Astrocyte (in vitro differentiated cells and primary cell): ENCODE results near the gene CCDC89. TPM values are rescaled to one million over a fixed set of nuclear protein-coding genes. Genes with fewer than 3 reads are reported as not detected.

ENCODE experiments used
- DNase-seq: peaks from one replicate; pipeline ENCODE4 v3.0.0-alpha.2; 2010; ENCODE audit warnings: low read depth
- FAIRE-seq: peaks from 2 replicates; lab custom pipeline; 2011; peaks lifted over from hg19 to GRCh38; lab: Jason Lieb, UNC
- H2AFZ ChIP-seq: 2 replicates; pipeline ENCODE4 v1.6.0; 2012; ENCODE audit warnings: low read depth, low read length, inconsistent platforms
- H3K27ac ChIP-seq: 2 replicates; pipeline ENCODE4 v1.5.1; 2011; ENCODE audit warnings: low read depth, low read length, inconsistent platforms
- H3K27me3 ChIP-seq: 2 replicates; pipeline ENCODE4 v1.6.0; 2011; ENCODE audit warnings: low read length, inconsistent platforms; ENCODE audit not compliant: insufficient read depth
- H3K36me3 ChIP-seq: 2 replicates; pipeline ENCODE4 v1.5.1; 2011; ENCODE audit warnings: low read length, inconsistent platforms; ENCODE audit not compliant: insufficient read depth
- H3K4me1 ChIP-seq: 2 replicates; pipeline ENCODE4 v1.5.1; 2011; ENCODE audit warnings: low read length, inconsistent platforms; ENCODE audit not compliant: insufficient read depth
- H3K4me2 ChIP-seq: 2 replicates; pipeline ENCODE4 v1.6.0; 2012; ENCODE audit warnings: low read length, inconsistent platforms
- H3K4me3 ChIP-seq: 2 replicates; pipeline ENCODE4 v1.5.1; 2011; ENCODE audit warnings: low read depth, mild to moderate bottlenecking, low read length, inconsistent platforms; ENCODE audit not compliant: insufficient read depth
- H3K79me2 ChIP-seq: 2 replicates; pipeline ENCODE4 v1.6.0; 2012; ENCODE audit warnings: mild to moderate bottlenecking, low read length, inconsistent platforms; ENCODE audit not compliant: insufficient read depth
- H3K9ac ChIP-seq: 2 replicates; pipeline ENCODE4 v1.6.0; 2012; ENCODE audit warnings: mild to moderate bottlenecking, low read length, inconsistent platforms
- H3K9me3 ChIP-seq: 2 replicates; pipeline ENCODE4 v1.5.1; 2012; ENCODE audit warnings: low read depth, mild to moderate bottlenecking, low read length, inconsistent platforms; ENCODE audit not compliant: insufficient read depth
- H4K20me1 ChIP-seq: 2 replicates; pipeline ENCODE4 v1.6.0; 2012; ENCODE audit warnings: low read length, inconsistent platforms; ENCODE audit not compliant: insufficient read depth
- H3K27ac Mint-ChIP-seq: one replicate; pipeline ENCODE4 v1.8.0; 2021; ENCODE audit warnings: mild to moderate bottlenecking, mixed read lengths; ENCODE audit not compliant: unreplicated experiment
- H3K27me3 Mint-ChIP-seq: one replicate; pipeline ENCODE4 v1.8.0; 2021; ENCODE audit warnings: low read depth, mixed read lengths; ENCODE audit not compliant: unreplicated experiment
- H3K36me3 Mint-ChIP-seq: one replicate; pipeline ENCODE4 v1.8.0; 2021; ENCODE audit warnings: low read depth, mixed read lengths; ENCODE audit not compliant: unreplicated experiment
- H3K4me1 Mint-ChIP-seq: one replicate; pipeline ENCODE4 v1.8.0; 2021; ENCODE audit warnings: low read depth, mixed read lengths; ENCODE audit not compliant: unreplicated experiment
- H3K4me3 Mint-ChIP-seq: one replicate; pipeline ENCODE4 v1.8.0; 2021; ENCODE audit warnings: mild to moderate bottlenecking, moderate library complexity, mixed read lengths; ENCODE audit not compliant: unreplicated experiment
- H3K9me3 Mint-ChIP-seq: one replicate; pipeline ENCODE4 v1.8.0; 2021; ENCODE audit warnings: mild to moderate bottlenecking, mixed read lengths; ENCODE audit not compliant: unreplicated experiment
- CTCF ChIP-seq: IDR thresholded peaks from 2 replicates; pipeline ENCODE4 v1.5.1; 2011; ENCODE audit warnings: low read depth, mild to moderate bottlenecking, inconsistent platforms, low read length, moderate library complexity; ENCODE audit not compliant: insufficient read depth
- EZH2 ChIP-seq: IDR thresholded peaks from 2 replicates; pipeline ENCODE4 v1.6.1; 2012; ENCODE audit warnings: mild to moderate bottlenecking, low read length, inconsistent platforms; ENCODE audit not compliant: insufficient read depth
- total RNA-seq: library from RNA; stranded (reverse); gene quantifications from 2 replicates; pipeline ENCODE4 v1.2.1, GENCODE V29; 2021

The CCDC89 gene
- total RNA-seq, 1 donor from 2014 or later = 0.30 TPM

GRCh38 chr11:85718126-85718943, 32.3 kb upstream of the CCDC89 start:
- FAIRE-seq (no peak), DNase-seq (no peak)
- Histone ChIP-seq H3K4me2 (peak overlapping the region; percentile 83), H3K36me3 (no peaks in the 10 kb centered on the region), H4K20me1 (no peaks in the 10 kb centered on the region), H2AFZ (peak overlapping the region; percentile 11), H3K79me2 (peaks cover 9% of the 10 kb centered on the region), H3K4me1 (peaks cover 14% of the 10 kb centered on the region), H3K27ac (peak overlapping the region; percentile 82), H3K9me3 (no peaks in the 10 kb centered on the region), H3K27me3 (no peaks in the 10 kb centered on the region), H3K9ac (peak overlapping the region; percentile 84), H3K4me3 (peak overlapping the region; percentile 65)
- peaks cover 2% of the 10 kb centered on the region for H3K36me3 Mint-ChIP-seq
- H3K27ac Mint-ChIP-seq = peak overlapping the region; percentile 93
- no peaks in the 10 kb centered on the region for H3K27me3 Mint-ChIP-seq
- H3K4me3 Mint-ChIP-seq = peak overlapping the region; percentile 84
- TF ChIP-seq CTCF (no peak), EZH2 (no peak)
- H3K4me1 Mint-ChIP-seq = peaks cover 38% of the 10 kb centered on the region
- H3K9me3 Mint-ChIP-seq = no peaks in the 10 kb centered on the region

GRCh38 chr11:85717429-85717828, 31.4 kb upstream of the CCDC89 start:
- Mint-ChIP-seq H3K27me3 (no peaks in the 10 kb centered on the region), H3K4me1 (peaks cover 38% of the 10 kb centered on the region), H3K27ac (peak overlapping the region; percentile 19), H3K9me3 (no peaks in the 10 kb centered on the region), H3K36me3 (peaks cover 2% of the 10 kb centered on the region), H3K4me3 (peak overlapping the region; percentile 84)
- Histone ChIP-seq H3K9me3 (no peaks in the 10 kb centered on the region), H3K27me3 (no peaks in the 10 kb centered on the region), H3K27ac (peak overlapping the region; percentile 82), H2AFZ (no peak overlapping the region), H3K4me2 (peak overlapping the region; percentile 83), H3K9ac (peak overlapping the region; percentile 84), H3K4me1 (peaks cover 14% of the 10 kb centered on the region), H4K20me1 (no peaks in the 10 kb centered on the region), H3K4me3 (peak overlapping the region; percentile 65), H3K36me3 (no peaks in the 10 kb centered on the region), H3K79me2 (peaks cover 9% of the 10 kb centered on the region)
- TF ChIP-seq EZH2 = no peak
- no peak for TF ChIP-seq CTCF
- FAIRE-seq (peak; percentile 39), DNase-seq (no peak)

- peaks cover 9% of the 10 kb centered on the region for H3K79me2 ChIP-seq
- H3K4me1 ChIP-seq = peaks cover 3% of the 10 kb centered on the region
- Mint-ChIP-seq H3K27me3 (no peaks in the 10 kb centered on the region), H3K36me3 (peaks cover 2% of the 10 kb centered on the region), H3K4me3 (no peak overlapping the region), H3K4me1 (peaks cover 17% of the 10 kb centered on the region), H3K9me3 (no peaks in the 10 kb centered on the region), H3K27ac (no peak overlapping the region)
- no peaks in the 10 kb centered on the region for H3K36me3 ChIP-seq
- no peaks in the 10 kb centered on the region for H4K20me1 ChIP-seq
- no peaks in the 10 kb centered on the region for H3K27me3 ChIP-seq
- no peak overlapping the region for H2AFZ ChIP-seq
- FAIRE-seq = no peak
- peak; percentile 35 for DNase-seq
- H3K4me2 ChIP-seq = no peak overlapping the region
- no peak overlapping the region for H3K9ac ChIP-seq
- no peak overlapping the region for H3K27ac ChIP-seq
- H3K9me3 ChIP-seq = no peaks in the 10 kb centered on the region
- no peak overlapping the region for H3K4me3 ChIP-seq
- no peak for TF ChIP-seq CTCF
- no peak for TF ChIP-seq EZH2
Measured at GRCh38 chr11:85712953-85713352, 27.0 kb upstream of the CCDC89 start.
